Peyer's patch (tissue), 4 donors: ENCODE data around the gene GALNT6. TPM values are rescaled to one million over a fixed set of nuclear protein-coding genes. Genes with fewer than 3 reads are reported as not detected.

Experiments used
- DNase-seq, 3 donors: peaks; one replicate each; pipeline ENCODE4 v3.0.0-alpha.2; 2017 to 2019
- H3K27ac ChIP-seq, 4 donors: fragments of 200-600 bp; sonication (generic); one replicate each; pipeline ENCODE4 v1.5.1; 2016 to 2019
- H3K27me3 ChIP-seq, 2 donors: fragments of 200-600 bp; sonication (generic); one replicate each; pipeline ENCODE4 v1.5.1; 2019
- H3K36me3 ChIP-seq, 3 donors: fragments of 200-600 bp; sonication (generic); one replicate each; pipeline ENCODE4 v1.5.1; 2016 to 2019
- H3K4me1 ChIP-seq, 4 donors: fragments of 200-600 bp; sonication (generic); one replicate each; pipeline ENCODE4 v1.5.1; 2016 to 2019
- H3K4me3 ChIP-seq, 4 donors: fragments of 200-600 bp; sonication (generic); 1 replicate in 3 of 4; 2 replicates in 1 of 4; pipeline ENCODE4 v1.5.1; 2016 to 2019; ENCODE audit warnings: mild to moderate bottlenecking in 1 of 4
- H3K9me3 ChIP-seq, 4 donors: fragments of 200-600 bp; sonication (generic); one replicate each; pipeline ENCODE4 v1.5.1; 2016 to 2019; ENCODE audit warnings: mild to moderate bottlenecking in 1 of 4
- CTCF ChIP-seq, 6 experiments: fragments of 450-650 bp in 4 of 6; fragments of 200-600 bp in 2 of 6; sonication (generic) in 1 of 6; IDR thresholded peaks; one replicate each; pipeline ENCODE4 v1.5.1; 2017 to 2019; ENCODE audit warnings: antibody characterized with exemption in 6 of 6, mild to moderate bottlenecking in 3 of 6, moderate library complexity in 1 of 6
- POLR2A ChIP-seq, 2 donors: fragments of 450-650 bp; IDR thresholded peaks; one replicate each; pipeline ENCODE4 v1.5.1; 2017; ENCODE audit warnings: antibody characterized with exemption in 2 of 2, mild to moderate bottlenecking in 2 of 2, moderate library complexity in 2 of 2
- total RNA-seq, 4 donors: library from RNA; depleted of rRNA; stranded (reverse); fragments of >200 nt; gene quantifications; one replicate each; pipeline ENCODE4 v1.1.0, GENCODE V29; 2016

The GALNT6 gene
- total RNA-seq, 4 donors from 2014 or later = 31.4 to 82.0 (median 54.9) TPM

- no peak overlapping the region for H3K4me3 ChIP-seq
- H3K9me3 ChIP-seq = no peaks in the 10 kb centered on the region
- H3K36me3 ChIP-seq = no peaks in the 10 kb centered on the region
- DNase-seq = no peak
- TF ChIP-seq POLR2A (IDR thresholded peaks at IDR 0.05) (no peak), CTCF (IDR thresholded peaks at IDR 0.05) (no peak)
- no peaks in the 10 kb centered on the region for H3K4me1 ChIP-seq
- H3K27me3 ChIP-seq = no peaks in the 10 kb centered on the region
- H3K27ac ChIP-seq = no peak overlapping the region
These were observed 39.1 kb upstream of the GALNT6 start for GRCh38 chr12:51430196-51430895.

GRCh38 chr12:51429700-51430099, 38.5 kb upstream of the GALNT6 start:
- no peaks in the 10 kb centered on the region for H3K9me3 ChIP-seq
- H3K27ac ChIP-seq = no peak overlapping the region
- no peak for TF ChIP-seq POLR2A (IDR thresholded peaks at IDR 0.05)
- TF ChIP-seq CTCF (IDR thresholded peaks at IDR 0.05) = no peak
- no peak for DNase-seq
- H3K36me3 ChIP-seq = no peaks in the 10 kb centered on the region
- H3K27me3 ChIP-seq = no peaks in the 10 kb centered on the region
- no peak overlapping the region for H3K4me3 ChIP-seq
- H3K4me1 ChIP-seq = peaks cover 0 to 5% (median 2%) of the 10 kb centered on the region in 4 donors

- peaks cover 0 to 12% (median 4%) of the 10 kb centered on the region in 4 donors for H3K4me1 ChIP-seq
- no peak overlapping the region for H3K4me3 ChIP-seq
- TF ChIP-seq POLR2A (IDR thresholded peaks at IDR 0.05) (no peak), CTCF (IDR thresholded peaks at IDR 0.05) (no peak)
- H3K36me3 ChIP-seq = no peaks in the 10 kb centered on the region
- no peaks in the 10 kb centered on the region for H3K27me3 ChIP-seq
- DNase-seq = no peak
- H3K27ac ChIP-seq = no peak overlapping the region
- H3K9me3 ChIP-seq = no peaks in the 10 kb centered on the region
These were observed 37.0 kb upstream of the GALNT6 start for GRCh38 chr12:51428256-51428655.

GRCh38 chr12:51424662-51425539, 33.7 kb upstream of the GALNT6 start, which contains the start of gene SLC4A8:
SLC4A8 (plus strand) TSS chr12:51424831; CDS start chr12:51424988, 157 bp downstream.
- TF ChIP-seq CTCF (IDR thresholded peaks at IDR 0.05) (peak; percentile 32 to 80 (median 58)), POLR2A (IDR thresholded peaks at IDR 0.05) (no peak)
- Histone ChIP-seq H3K4me3 (peak within 1 kb of the TSS; percentile 44 to 72 (median 51)), H3K36me3 (no peaks in the 10 kb centered on the region), H3K27me3 (no peaks in the 10 kb centered on the region), H3K9me3 (no peaks in the 10 kb centered on the region), H3K27ac (peak within 1 kb of the TSS in 1 of 4 donors; percentile 39), H3K4me1 (peaks cover 0 to 12% (median 4%) of the 10 kb centered on the region in 4 donors)
- peak; percentile 76 to 93 (median 86) for DNase-seq

GRCh38 chr12:51424094-51424661, 33.0 kb upstream of the GALNT6 start:
- Histone ChIP-seq H3K36me3 (no peaks in the 10 kb centered on the region), H3K4me1 (peaks cover 0 to 12% (median 4%) of the 10 kb centered on the region in 4 donors), H3K4me3 (peak overlapping the region; percentile 44 to 72 (median 51)), H3K27me3 (no peaks in the 10 kb centered on the region), H3K27ac (peak overlapping the region in 1 of 4 donors; percentile 39), H3K9me3 (no peaks in the 10 kb centered on the region)
- TF ChIP-seq CTCF (IDR thresholded peaks at IDR 0.05) (peak in 1 of 6 experiments; percentile 3), POLR2A (IDR thresholded peaks at IDR 0.05) (no peak)
- no peak for DNase-seq
